Activated CD4-positive, alpha-beta T cell treated with anti-CD3 and anti-CD28 coated beads, Interleukin-2, amount 50 U/mL, for 16 hours (primary cell): ENCODE results near the gene ENDOD1.
A peak's percentile ranks its signal among the peaks of the same experiment; 100 is the strongest.

ENCODE experiments used
- DNase-seq: peaks from one replicate; pipeline ENCODE4 v3.0.0-alpha.2; 2020

ENDOD1 gene

DNA sequence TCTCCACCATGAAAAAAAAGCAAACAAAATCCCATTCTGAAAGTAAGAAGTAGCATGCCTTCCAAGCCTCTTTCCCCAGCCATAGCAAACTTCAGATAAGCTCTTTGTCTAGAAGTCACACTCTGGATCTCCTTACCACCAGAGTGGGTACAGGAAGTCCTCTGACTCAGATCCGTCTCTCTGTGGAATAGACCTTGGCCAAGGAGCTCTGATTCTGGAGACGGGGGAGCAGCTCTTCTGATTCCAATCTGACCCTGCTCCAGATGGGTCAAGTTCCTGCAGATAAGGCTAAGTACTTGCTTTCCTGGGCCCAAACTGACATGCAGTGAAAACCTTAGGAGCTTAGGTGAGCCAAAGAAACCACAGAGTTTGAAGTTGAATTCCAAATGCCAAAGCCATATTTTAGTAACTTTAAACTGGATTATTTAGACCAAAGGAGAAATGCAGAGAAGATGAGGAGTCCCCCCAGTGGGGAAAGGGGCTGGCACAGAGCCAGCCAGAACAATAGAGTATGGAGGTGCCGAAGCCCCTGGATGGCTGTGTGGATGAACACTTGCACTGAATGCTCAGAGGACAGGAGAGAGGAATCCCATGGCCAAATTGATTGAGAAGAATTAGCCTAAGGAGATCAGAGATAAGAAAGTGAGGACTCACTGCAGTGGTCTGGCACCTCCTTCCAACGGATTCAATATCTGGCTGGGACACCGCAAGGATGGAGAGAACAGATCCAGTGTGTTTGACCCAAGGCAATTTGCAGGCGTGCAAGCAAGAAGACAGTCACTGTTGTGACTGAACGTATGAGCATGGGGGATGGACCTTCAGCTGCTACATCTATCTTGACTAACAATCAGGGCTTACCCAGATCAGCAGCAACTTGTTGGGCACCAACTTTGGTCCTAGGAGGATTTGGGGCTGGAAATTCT lies 54.9 kb downstream of the ENDOD1 start:
- DNase-seq: no peak

DNA sequence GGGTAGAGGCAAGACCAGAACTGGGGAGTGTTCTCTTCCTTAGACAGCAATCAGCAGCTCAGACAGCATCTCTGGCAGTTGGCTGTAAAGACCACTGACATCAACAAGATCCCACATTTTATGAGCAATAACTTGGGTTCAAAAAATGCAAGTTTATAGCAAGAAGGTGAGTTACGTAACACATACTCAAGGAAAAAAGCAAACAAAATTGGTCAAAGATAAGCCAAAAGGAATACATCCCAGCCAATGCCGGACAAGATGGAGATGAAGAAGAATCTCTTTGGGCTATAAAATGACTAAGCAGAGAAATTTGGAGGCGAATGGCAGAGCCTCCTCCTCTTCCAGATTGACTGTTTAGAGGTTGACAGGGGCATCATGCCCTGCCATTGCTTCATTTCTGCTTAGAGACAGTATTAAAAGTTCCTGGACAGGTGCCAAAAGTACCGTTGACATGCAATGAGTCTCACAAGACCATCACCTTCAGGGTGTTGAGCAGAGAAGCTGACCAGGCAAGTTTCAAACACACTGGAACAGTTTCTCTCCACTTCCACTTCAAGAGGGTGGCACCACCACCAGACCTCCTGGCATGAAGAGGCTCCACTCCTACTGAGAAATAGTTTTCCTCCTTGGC lies 55.9 kb downstream of the ENDOD1 start:
- DNase-seq: no peak

DNA sequence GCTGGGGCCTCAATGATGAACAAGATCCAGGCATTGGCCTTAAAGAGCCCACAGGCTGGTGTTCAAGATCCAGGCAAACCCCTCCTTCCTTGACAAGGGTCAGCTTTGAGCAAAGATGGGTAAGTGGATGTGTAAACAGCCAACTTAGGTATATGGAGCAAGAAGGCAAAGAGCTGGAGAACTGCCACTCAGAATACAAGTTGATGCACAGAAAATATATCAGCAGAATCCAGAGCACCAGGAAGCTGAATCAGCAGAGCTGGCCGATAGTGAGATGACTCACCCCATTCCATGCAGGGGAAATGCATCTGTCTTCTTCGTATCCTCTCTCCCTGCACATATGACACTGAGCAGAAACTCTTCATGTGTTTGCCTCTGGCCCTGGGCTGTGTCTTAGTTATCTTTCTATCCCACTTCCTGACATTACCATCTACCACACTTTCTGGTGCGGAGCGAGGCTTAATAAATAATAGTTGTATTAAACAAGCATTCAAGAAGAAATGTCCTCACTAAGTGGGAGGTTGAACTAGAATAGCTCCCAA lies 57.8 kb downstream of the ENDOD1 start:
- DNase-seq: peak; percentile 42

DNA sequence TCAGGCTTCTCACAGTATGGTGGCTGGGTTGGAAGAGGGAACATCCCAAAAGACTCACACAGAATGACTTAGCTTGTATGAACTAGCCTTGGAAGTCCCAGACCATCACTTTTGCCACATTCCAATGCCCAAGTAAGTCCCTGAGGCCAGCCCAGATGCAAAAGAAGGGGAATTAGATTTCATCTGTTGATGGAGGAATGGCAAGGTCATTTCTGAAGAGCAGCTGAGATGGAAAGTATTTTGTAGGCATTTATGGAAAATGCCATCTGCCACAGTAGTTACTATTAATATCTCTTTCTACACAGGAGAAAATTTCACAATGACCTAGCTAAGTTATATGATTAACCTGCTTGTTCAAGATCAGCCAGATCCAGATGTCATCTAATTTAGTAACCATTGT lies 58.8 kb downstream of the ENDOD1 start:
- no peak for DNase-seq

DNA sequence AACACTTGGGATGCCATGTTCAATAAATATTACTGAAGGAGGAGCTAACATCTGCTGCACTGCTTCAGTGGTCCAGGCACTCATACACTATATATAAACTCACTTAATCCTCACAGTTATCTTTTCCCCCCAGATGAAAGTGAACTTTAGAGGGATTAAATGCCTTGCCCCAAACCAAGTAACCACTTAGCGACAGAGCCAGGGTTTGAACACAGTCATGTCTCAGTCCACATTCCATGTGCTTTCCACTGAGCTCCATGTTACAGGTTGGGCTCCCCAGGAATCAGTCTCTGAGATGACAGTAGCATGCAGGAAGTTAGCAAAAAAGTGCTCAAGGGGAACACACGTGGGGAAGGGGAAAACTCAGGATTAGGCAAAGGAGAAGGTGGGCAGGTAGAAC lies 59.3 kb downstream of the ENDOD1 start:
- no peak for DNase-seq

DNA sequence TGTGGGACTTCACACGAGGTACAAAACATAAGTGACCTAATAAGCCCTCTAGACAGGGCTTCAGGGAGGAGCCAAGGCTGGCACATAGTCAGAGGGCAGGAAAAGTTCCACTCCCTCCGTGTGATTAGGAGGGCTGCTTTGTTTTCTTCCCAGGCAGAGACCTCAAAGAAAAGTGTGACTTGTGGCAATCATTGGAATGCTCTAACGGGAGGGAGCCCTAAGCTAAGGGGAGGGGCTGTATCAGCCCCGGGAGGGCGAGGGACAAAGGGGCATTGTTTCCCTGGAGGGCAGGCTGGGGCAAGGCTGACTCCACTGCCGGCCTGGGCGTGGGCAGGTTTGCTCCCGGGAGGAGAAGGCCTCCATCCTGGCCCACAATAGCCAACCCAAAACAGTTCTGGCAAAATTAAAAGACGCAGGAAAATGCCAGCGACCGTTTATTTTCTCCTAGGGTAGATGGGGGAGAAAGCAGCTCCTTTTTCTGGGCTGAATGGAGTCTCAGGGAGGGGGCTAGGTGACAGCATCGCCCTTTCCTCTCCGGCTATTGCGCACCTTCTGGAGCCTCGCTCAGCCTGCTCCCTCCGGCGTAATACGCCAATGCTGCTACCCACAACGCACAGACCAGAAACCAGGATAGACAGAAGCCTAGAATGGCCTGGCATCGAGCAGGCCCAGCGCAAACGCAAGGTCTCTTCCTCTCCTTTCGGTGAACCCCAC lies 60.2 kb downstream of the ENDOD1 start:
- DNase-seq: no peak

DNA sequence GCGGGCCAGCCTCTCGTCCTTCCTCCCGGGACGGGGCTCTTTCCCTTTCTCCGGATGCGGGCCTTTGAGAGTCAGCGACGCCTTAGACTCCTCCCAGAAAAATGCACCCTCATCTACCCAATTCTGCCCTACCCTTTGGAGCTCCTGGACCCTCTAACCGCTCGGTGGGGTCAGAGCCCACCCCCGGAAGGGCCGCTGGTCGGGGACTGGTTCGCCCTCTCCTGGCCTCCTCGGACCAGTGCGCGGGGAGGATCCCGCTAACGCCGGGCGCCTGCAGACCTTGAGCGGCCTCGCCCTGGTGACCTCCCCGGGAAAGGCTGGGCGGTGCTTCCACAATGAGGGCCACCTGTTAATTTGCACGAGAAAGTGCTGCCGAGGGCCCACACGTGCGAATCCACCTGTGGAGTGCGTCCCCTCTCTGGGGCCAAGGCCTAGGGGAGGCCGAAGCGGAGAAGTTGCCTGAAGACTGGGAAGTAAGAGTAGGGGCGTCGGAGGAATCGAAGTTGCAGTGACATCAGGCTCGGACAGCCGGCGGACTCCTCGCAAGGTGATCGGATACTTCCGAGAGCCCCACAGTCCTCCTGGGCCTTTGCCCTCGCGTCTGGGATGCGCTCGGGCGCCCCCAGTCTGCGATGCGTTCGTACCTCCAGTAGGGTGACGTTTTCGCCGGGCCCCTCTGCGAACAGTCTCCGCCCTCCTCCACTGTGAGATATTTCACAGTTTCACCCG lies 61.5 kb downstream of the ENDOD1 start:
- DNase-seq: peak; percentile 95

DNA sequence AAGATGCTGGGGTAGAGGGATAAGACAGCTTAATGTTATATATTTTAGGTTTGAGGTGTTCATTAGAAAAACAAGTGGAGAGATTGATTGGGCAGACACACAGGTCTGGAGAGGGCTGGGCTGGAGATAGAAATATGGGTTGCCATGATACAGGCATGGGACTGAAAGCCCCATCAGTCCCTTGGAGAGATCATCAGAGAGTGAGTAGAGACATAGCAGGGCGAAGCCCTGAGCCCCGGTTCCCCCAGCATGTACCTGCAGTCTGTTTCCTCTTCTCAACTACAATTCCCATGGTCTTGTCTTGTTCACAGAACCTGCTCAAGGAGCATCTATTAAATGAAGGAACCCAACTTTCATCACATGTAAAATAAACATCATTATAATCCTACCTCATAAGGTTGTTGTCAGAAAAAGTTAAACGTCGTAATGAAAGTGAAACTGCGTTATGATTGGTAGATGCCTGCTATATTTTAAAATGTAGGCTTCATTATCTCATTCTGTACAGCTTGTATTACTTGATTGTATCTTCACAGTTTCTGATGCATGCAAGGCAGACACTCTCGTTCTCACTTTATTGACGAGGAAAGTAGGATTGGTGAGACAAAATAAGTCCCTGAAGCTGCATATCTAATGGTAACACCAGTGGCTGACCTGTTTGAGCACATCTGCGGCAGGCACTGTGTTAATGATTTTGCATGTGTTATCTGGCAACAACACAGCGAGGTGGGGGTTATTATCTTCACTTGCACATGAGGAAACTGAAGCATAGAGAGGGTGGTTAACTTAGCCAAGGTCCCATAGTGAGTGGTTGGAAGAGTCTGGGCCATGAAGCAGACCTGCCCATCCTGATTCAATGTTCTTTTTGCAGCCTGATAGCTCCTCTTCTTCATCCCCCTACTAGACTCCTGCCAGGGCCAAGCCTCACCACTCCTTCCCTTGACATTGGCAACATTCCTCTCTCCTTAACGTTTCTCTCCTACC lies 63.5 kb downstream of the ENDOD1 start:
- peak; percentile 21 for DNase-seq

DNA sequence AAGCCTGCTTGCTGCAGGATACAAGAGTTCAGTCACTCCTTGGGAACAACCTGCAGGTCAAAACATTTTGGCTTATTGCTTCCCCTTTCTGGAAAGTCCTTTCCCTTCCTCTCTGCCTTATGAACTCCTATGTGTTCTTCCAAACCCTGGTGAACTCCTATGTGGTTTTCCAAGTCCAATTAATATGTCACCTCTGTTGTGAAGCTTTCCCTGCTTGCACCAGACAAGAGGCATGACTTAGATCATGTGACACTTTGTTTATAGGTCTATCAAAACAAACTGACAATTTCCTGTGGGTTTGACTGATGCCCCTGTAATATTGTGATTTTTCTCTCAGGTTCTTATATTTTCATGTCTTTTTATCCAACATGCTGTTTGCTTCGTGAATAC lies 64.2 kb downstream of the ENDOD1 start:
- DNase-seq: no peak

DNA sequence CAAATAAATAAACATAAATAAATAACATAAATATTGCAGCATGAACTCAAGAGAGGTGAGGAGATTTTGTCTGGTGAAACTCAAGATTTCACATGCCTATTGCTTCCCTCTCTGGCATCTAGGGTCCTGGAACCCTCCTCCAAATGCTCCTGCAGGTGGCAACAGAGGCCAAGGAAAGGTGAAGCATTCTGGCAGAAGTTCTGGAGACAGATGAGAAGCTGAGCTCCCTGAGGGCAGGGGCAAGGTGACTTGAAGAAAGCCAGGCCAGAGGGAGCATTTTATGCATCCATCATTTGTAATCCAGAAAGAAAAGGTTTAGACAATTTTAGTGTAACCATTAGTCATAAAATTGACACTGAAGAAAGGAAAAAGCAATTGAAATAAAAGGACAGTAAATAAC lies 64.9 kb downstream of the ENDOD1 start:
- DNase-seq: peak; percentile 64

DNA sequence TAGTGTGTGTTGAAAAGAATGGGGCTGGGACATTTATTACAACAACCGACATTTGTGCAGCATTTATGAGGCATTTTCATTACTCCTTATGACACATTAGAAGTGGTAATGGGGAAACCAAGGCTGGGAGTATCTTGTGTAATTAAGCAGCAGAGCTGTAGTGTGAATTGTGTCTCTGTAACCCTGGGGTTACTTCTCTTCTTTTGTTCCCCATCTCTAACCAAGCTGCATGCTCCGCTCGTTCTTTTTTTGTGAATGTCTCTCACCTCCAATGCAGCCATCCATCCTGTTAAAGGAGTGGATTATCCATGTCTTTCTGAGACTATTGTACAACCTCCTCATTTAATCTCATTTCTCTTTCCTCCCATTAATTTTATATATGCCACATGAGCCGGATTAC lies 65.7 kb downstream of the ENDOD1 start:
- no peak for DNase-seq

DNA sequence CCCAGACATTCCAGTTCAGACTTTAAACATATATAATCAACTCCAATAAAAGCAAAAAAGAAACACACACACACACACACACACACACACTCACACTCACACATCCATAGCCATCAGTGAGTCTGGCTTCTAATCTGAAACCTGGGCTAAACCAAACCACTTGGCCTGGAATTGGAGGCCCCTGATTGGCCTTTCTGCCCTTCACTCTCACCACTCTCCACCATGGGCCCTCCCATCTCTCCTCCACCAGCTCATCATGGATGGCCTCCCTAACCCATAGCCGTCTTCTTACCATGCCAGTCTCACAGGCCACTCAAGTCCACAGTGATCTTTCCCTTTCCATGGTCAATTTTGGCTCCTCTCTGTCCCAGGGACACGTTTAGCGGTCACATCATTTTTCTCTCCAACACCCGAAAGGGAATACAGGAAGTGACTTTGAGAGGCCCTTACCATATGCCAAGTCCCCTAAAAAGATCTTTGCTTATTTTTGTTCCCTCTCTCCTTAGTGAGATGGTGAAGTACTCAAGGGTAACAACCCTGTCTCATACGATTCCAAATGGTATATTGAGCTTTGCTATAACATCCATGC lies 66.6 kb downstream of the ENDOD1 start:
- no peak for DNase-seq

DNA sequence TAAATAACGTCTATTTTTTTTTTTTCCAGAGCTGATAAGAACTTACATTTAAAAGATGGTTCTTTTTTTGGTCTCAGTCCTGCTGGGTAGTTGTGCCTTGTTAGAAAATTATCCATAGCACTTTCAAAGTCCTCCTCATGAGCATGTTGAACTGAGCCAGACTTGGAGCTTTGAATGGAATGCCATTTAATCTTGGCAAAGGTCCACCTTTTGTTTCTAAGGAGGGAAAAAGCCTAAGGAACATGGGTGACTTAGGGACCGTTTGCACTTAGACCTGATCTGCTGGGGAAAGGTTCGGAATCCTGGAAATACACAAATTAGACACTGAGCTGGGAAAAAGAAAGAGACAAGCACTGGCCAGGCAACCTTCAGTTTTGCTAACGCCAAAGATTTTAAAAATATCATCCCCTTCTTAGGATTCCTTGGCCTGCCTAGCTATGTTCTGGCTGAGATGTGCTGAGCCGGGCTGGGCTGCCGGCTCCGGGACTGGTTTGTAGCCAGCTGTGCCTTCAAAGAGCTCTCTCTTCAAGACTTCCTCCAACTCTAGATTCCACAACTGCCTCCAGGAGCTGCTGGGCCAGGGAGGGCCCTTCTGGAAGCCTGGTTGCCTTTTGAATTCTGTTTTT lies 67.4 kb downstream of the ENDOD1 start:
- no peak for DNase-seq

DNA sequence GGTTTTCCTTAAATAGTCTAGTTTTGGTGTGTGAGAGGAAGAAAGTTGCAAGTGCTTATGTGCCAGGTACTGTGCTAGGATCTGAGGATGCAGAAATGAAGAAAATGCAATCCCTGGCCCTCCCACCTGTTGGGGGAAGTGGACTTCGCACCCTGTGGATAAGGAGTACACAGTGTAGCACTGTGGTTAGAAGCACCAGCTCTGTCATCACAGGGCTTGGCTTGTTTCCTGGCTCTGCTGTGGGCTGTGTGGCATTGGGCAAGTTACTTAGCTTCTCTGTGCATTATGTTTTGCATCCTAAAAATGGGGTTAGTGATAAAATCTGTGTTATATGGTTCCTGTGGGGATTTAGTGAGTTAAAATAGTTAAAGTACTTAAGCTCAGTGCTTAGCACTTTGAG lies 68.2 kb downstream of the ENDOD1 start:
- no peak for DNase-seq

DNA sequence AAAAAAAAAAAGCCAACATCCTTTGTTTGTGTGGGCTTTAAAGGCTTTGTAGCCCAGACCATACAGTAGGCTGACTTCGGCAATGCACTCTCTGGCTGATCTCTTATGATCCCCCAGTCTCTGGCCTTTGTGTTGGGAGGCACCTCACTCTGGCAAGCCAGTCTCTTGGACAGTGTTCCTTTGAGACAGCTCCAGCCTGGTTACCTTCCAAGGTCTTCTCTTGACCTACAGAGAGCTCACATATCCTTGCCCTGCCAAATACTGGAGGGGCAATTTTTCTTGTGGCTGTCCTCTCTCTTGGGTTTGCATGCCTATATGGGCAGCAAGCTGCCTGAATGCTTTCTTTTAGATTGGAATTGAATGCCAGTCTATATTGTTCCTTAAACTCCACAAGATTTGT lies 71.6 kb downstream of the ENDOD1 start:
- DNase-seq: no peak

DNA sequence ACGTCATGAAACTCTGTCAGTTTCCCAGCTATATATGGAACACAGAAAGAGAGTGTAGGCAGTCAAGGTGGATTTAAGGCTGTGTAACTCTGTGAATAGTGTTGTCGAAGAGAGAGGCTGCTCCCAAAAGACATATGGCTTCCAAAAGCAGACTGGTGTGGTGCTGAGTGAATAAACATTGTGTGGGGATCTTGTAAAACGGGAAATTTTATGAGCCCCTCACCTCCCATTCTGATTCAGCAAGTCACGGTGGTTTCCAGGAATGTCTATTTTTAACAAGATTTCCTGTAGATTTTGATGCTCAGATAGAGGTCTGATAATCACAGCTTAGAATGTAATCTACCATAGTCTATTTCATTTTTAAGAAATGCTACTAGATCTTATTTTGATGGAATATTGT lies 73.5 kb downstream of the ENDOD1 start:
- no peak for DNase-seq

DNA sequence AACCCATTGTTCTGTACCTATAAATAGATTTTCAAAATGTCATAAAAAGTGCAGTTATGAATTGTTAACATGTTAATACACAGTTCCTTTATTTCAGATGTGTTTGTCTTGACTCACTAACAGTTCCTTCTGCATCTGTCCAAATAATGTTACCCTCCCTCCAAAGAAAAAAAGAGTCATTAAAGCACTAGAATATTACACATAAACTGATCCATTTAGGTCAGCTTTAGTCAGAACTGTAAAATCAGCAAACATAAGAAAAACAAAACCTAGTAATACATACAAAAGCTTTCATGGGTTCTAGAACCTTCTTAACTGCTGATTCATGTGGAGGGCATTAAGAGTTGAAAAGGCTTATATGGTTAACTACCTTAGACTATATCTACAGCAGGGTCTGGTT lies 76.0 kb downstream of the ENDOD1 start:
- DNase-seq: no peak

DNA sequence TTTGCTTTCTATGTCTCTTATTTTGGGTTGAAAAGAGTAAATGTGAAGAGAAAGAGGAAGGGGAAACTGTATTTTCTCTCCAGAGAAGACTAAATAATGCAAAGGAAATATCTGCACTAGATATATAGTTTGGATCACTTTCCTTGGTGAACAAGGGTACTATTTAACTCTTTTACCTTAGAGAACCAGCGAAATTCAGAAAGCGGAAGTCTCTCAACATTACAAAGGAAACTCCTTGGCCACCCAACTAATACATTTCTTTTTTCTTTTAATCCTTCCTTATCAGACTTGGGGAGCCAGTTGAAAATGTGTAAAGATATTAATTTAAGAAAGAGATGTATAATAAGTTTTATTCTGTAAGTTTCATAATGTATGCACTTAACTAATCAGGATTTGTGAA lies 77.1 kb downstream of the ENDOD1 start:
- DNase-seq: no peak

DNA sequence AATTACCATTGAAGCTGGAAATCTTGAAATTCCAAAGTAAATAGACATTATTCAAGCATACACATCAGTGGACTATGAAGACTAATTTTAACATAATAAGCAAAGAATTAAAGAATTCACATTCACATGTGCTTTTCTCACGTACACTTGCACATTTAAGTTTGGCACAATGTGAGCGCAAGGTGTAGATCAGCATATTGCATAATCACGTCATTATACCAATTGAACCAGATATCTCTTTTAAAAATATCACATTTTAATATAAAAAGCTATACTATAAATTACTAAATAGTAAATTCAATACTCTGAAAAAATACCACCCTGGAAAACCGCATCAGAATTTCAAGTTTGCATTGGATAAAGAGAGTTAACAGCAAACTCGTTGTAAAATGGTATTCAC lies 80.6 kb downstream of the ENDOD1 start:
- no peak for DNase-seq

DNA sequence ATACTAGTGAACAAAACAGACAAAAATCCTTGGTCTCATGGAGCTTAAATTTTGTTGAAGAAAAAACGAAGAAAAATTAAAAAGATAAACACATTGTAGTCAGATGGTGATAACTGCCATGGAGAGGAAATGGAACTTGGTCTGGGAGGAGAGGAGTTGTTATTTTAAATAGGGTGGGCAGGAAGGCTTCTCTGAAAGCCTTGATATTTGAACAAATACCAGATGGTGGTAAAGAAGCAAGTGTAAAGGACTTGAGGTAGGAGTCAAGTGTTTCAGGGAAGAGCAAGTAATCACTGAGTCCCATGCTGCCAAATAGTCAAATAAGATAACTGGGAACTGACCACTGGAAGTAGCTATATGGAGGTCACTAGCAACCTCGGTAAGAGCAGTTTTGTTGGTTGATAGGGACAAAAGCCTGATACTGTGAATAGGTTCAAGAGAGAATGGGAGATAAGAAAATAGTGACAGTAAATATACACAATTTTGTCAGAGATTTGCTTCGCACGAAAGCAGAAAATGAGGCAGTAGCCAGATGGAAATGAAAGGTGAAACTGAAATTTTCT lies 86.3 kb downstream of the ENDOD1 start:
- no peak for DNase-seq
